AG09309 (cell line): ENCODE data around the gene CLDN20.

Experiments
- DNase-seq: peaks from one replicate; pipeline ENCODE4 v3.0.0-alpha.2; 2010; ENCODE audit warnings: low read depth
- H3K4me3 ChIP-seq: 2 replicates; pipeline ENCODE4 v1.5.1; 2011; ENCODE audit warnings: mild to moderate bottlenecking, low read depth, low read length, moderate library complexity; ENCODE audit not compliant: control insufficient read depth
- CTCF ChIP-seq: IDR thresholded peaks from 2 replicates; pipeline ENCODE4 v1.5.1; 2011; ENCODE audit warnings: mild to moderate bottlenecking, low read depth, low read length, inconsistent platforms; ENCODE audit not compliant: insufficient read depth, control insufficient read depth; ENCODE audit errors: missing control alignments

Gene CLDN20

GRCh38 chr6:155250701-155251381, 13.0 kb upstream of the CLDN20 start:
- TF ChIP-seq CTCF, result no peak
- DNase-seq, result no peak
- H3K4me3 ChIP-seq, result no peak overlapping the region

- no peak for DNase-seq
- no peak for TF ChIP-seq CTCF
- H3K4me3 ChIP-seq, result no peak overlapping the region
These were observed 11.2 kb upstream of the CLDN20 start for GRCh38 chr6:155252581-155252980.

GRCh38 chr6:155253337-155253736, 10.5 kb upstream of the CLDN20 start:
- H3K4me3 ChIP-seq, result no peak overlapping the region
- DNase-seq, result no peak
- TF ChIP-seq CTCF, result no peak

GRCh38 chr6:155254139-155254538, 9.7 kb upstream of the CLDN20 start:
- TF ChIP-seq CTCF, result no peak
- no peak overlapping the region for H3K4me3 ChIP-seq
- no peak for DNase-seq

GRCh38 chr6:155256122-155256795, 7.6 kb upstream of the CLDN20 start:
- no peak overlapping the region for H3K4me3 ChIP-seq
- peak; percentile 28 for DNase-seq
- TF ChIP-seq CTCF, result no peak

- no peak for TF ChIP-seq CTCF
- no peak overlapping the region for H3K4me3 ChIP-seq
- no peak for DNase-seq
These were observed 6.0 kb upstream of the CLDN20 start for GRCh38 chr6:155257796-155258195.
